ENCODE results near the gene WSB2. TPM values are rescaled to one million over a fixed set of nuclear protein-coding genes. Genes with fewer than 3 reads are reported as not detected.

The WSB2 gene
- total RNA-seq, 2 donors from 2014 or later: 60.7 to 61.7 TPM

GRCh38 chr12:117998719-117999118 is 62.3 kb downstream of the WSB2 start:
- H3K4me1 Mint-ChIP-seq: no peaks in the 10 kb centered on the region
- Histone ChIP-seq H3K9me3 (ENCODE audit: control insufficient read depth, low read length) (no peaks in the 10 kb centered on the region), H3K27me3 (ENCODE audit: control insufficient read depth, insufficient read depth, low read length, poor library complexity, severe bottlenecking) (no peaks in the 10 kb centered on the region), H3K9ac (ENCODE audit: extremely low read depth, low read length, poor library complexity, severe bottlenecking) (no peak overlapping the region), H3K4me3 (ENCODE audit: low read length) (no peak overlapping the region), H3K4me1 (ENCODE audit: control insufficient read depth, insufficient read depth, low read length) (no peaks in the 10 kb centered on the region), H3K36me3 (ENCODE audit: control insufficient read depth, insufficient read depth, low read length) (no peaks in the 10 kb centered on the region), H3K27ac (ENCODE audit: low read depth, low read length) (no peak overlapping the region)
- no peaks in the 10 kb centered on the region for H3K9me3 Mint-ChIP-seq
- H3K27me3 Mint-ChIP-seq (ENCODE audit: insufficient read depth): peaks cover 2% of the 10 kb centered on the region
- H3K36me3 Mint-ChIP-seq (ENCODE audit: low read depth): no peaks in the 10 kb centered on the region
- 100% methylated on average over 2 of the region's 2 CpGs for WGBS, 2 experiments (ENCODE audit: insufficient coverage in 1 of 2, insufficient read length in 1 of 2)
- H3K4me3 Mint-ChIP-seq: no peak overlapping the region
- TF ChIP-seq CTCF (conservative IDR thresholded peaks at IDR 0.05): no peak
- no peak overlapping the region for H3K27ac Mint-ChIP-seq
- DNase-seq: no peak

GRCh38 chr12:117994551-117995438 is 66.2 kb downstream of the WSB2 start:
- Mint-ChIP-seq H3K27me3 (ENCODE audit: insufficient read depth) (peaks cover 2% of the 10 kb centered on the region), H3K36me3 (ENCODE audit: low read depth) (no peaks in the 10 kb centered on the region), H3K4me1 (no peaks in the 10 kb centered on the region), H3K27ac (no peak overlapping the region), H3K9me3 (no peaks in the 10 kb centered on the region), H3K4me3 (no peak overlapping the region)
- Histone ChIP-seq H3K27ac (ENCODE audit: low read depth, low read length) (no peak overlapping the region), H3K9ac (ENCODE audit: extremely low read depth, low read length, poor library complexity, severe bottlenecking) (no peak overlapping the region), H3K27me3 (ENCODE audit: control insufficient read depth, insufficient read depth, low read length, poor library complexity, severe bottlenecking) (no peaks in the 10 kb centered on the region), H3K36me3 (ENCODE audit: control insufficient read depth, insufficient read depth, low read length) (no peaks in the 10 kb centered on the region), H3K9me3 (ENCODE audit: control insufficient read depth, low read length) (no peaks in the 10 kb centered on the region), H3K4me3 (ENCODE audit: low read length) (no peak overlapping the region), H3K4me1 (ENCODE audit: control insufficient read depth, insufficient read depth, low read length) (no peaks in the 10 kb centered on the region)
- TF ChIP-seq CTCF (conservative IDR thresholded peaks at IDR 0.05): no peak
- WGBS, 2 experiments (ENCODE audit: insufficient coverage in 1 of 2, insufficient read length in 1 of 2): 83 to 88% methylated on average over 2 to 3 of the region's 3 CpGs
- DNase-seq: no peak

GRCh38 chr12:117986705-117987469 is 74.1 kb downstream of the WSB2 start:
- Mint-ChIP-seq H3K9me3 (peaks cover 4% of the 10 kb centered on the region), H3K27me3 (ENCODE audit: insufficient read depth) (peaks cover 2% of the 10 kb centered on the region), H3K4me1 (no peaks in the 10 kb centered on the region), H3K36me3 (ENCODE audit: low read depth) (no peaks in the 10 kb centered on the region), H3K27ac (no peak overlapping the region), H3K4me3 (no peak overlapping the region)
- no peak for TF ChIP-seq CTCF (conservative IDR thresholded peaks at IDR 0.05)
- Histone ChIP-seq H3K36me3 (ENCODE audit: control insufficient read depth, insufficient read depth, low read length) (no peaks in the 10 kb centered on the region), H3K27me3 (ENCODE audit: control insufficient read depth, insufficient read depth, low read length, poor library complexity, severe bottlenecking) (no peaks in the 10 kb centered on the region), H3K27ac (ENCODE audit: low read depth, low read length) (no peak overlapping the region), H3K9ac (ENCODE audit: extremely low read depth, low read length, poor library complexity, severe bottlenecking) (no peak overlapping the region), H3K4me3 (ENCODE audit: low read length) (no peak overlapping the region), H3K4me1 (ENCODE audit: control insufficient read depth, insufficient read depth, low read length) (no peaks in the 10 kb centered on the region), H3K9me3 (ENCODE audit: control insufficient read depth, low read length) (no peaks in the 10 kb centered on the region)
- DNase-seq: no peak
- 87 to 100% methylated on average over 2 to 4 of the region's 4 CpGs for WGBS, 2 experiments (ENCODE audit: insufficient coverage in 1 of 2, insufficient read length in 1 of 2)
